Natural killer cell treated with Interleukin-12 subunit alpha and Interleukin-12 subunit beta and Interleukin-15 and Interleukin-18, amount 100 ng/mL, for 72 hours (primary cell): Measurements from ENCODE around the gene PLA2G4B. TPM values are rescaled to one million over a fixed set of nuclear protein-coding genes. Genes with fewer than 3 reads are reported as not detected.

ENCODE experiments used
- ATAC-seq, 2 donors: fragments of 150-1000 bp; cut with Tn5 transposase in 1 of 2; sonication (Bioruptor Pico), chemical (Tn5 transposase) in 1 of 2; 2 replicates each; pipeline ENCODE4 v1.10.0; 2021
- DNase-seq: peaks from one replicate; pipeline ENCODE4 v3.0.0; 2022; ENCODE audit warnings: low spot score
- H3K27ac Mint-ChIP-seq, 2 donors: 1 replicate in 1 of 2; 2 replicates in 1 of 2; pipeline ENCODE4 v1.8.0; 2022; ENCODE audit warnings: mixed read lengths in 2 of 2, mild to moderate bottlenecking in 1 of 2, moderate library complexity in 1 of 2
- H3K27me3 Mint-ChIP-seq, 2 donors: 1 replicate in 1 of 2; 2 replicates in 1 of 2; pipeline ENCODE4 v1.8.0; 2022; ENCODE audit warnings: mixed read lengths in 2 of 2
- H3K36me3 Mint-ChIP-seq: one replicate; pipeline ENCODE4 v1.8.0; 2022; ENCODE audit warnings: mixed read lengths
- H3K4me1 Mint-ChIP-seq, 2 donors: 1 replicate in 1 of 2; 2 replicates in 1 of 2; pipeline ENCODE4 v1.8.0; 2022; ENCODE audit warnings: low read depth in 2 of 2, mixed read lengths in 2 of 2, mild to moderate bottlenecking in 1 of 2
- H3K4me3 Mint-ChIP-seq: one replicate; pipeline ENCODE4 v1.8.0; 2022; ENCODE audit warnings: mixed read lengths
- H3K9me3 Mint-ChIP-seq: 2 replicates; pipeline ENCODE4 v1.8.0; 2022; ENCODE audit warnings: mixed read lengths
- total RNA-seq, 2 donors: library from RNA; stranded (reverse); gene quantifications; one replicate each; pipeline ENCODE4 v1.2.3, GENCODE V29; 2022

PLA2G4B gene
- total RNA-seq, 2 donors from 2014 or later: 4.7 to 13.4 TPM

GRCh38 chr15:41881086-41881485 is 42.4 kb downstream of the PLA2G4B start:
- ATAC-seq (no peak), DNase-seq (no peak)
- peaks cover 11 to 12% of the 10 kb centered on the region in 2 donors for H3K27me3 Mint-ChIP-seq
- peak overlapping the region in 1 of 2 donors; percentile 6 for H3K27ac Mint-ChIP-seq
- H3K4me1 Mint-ChIP-seq: peaks cover 6 to 10% of the 10 kb centered on the region in 2 donors
- no peaks in the 10 kb centered on the region for H3K36me3 Mint-ChIP-seq
- H3K9me3 Mint-ChIP-seq: no peaks in the 10 kb centered on the region
- H3K4me3 Mint-ChIP-seq: peak overlapping the region; percentile 52

GRCh38 chr15:41881550-41881919 is 42.9 kb downstream of the PLA2G4B start:
- Mint-ChIP-seq H3K4me1 (peaks cover 6 to 10% of the 10 kb centered on the region in 2 donors), H3K36me3 (no peaks in the 10 kb centered on the region), H3K27me3 (peaks cover 11 to 12% of the 10 kb centered on the region in 2 donors), H3K27ac (peak overlapping the region in 1 of 2 donors; percentile 6), H3K4me3 (peak overlapping the region; percentile 52), H3K9me3 (no peaks in the 10 kb centered on the region)
- DNase-seq (no peak), ATAC-seq (no peak)

- H3K27ac Mint-ChIP-seq: no peak overlapping the region
These were observed 43.5 kb downstream of the PLA2G4B start for GRCh38 chr15:41881920-41882688.

GRCh38 chr15:41882689-41883483 is 44.2 kb downstream of the PLA2G4B start:
- H3K4me3 Mint-ChIP-seq: no peak overlapping the region
- H3K27ac Mint-ChIP-seq: no peak overlapping the region
- H3K36me3 Mint-ChIP-seq: no peaks in the 10 kb centered on the region

More at GRCh38 chr15:41881920-41882688, 43.5 kb downstream of the PLA2G4B start:
- no peak overlapping the region for H3K4me3 Mint-ChIP-seq
- no peaks in the 10 kb centered on the region for H3K9me3 Mint-ChIP-seq
- no peak for DNase-seq
- no peaks in the 10 kb centered on the region for H3K36me3 Mint-ChIP-seq
- H3K27me3 Mint-ChIP-seq: peaks cover 11 to 12% of the 10 kb centered on the region in 2 donors
- peaks cover 6 to 10% of the 10 kb centered on the region in 2 donors for H3K4me1 Mint-ChIP-seq
- peak in 1 of 2 donors; percentile 11 for ATAC-seq

DNA sequence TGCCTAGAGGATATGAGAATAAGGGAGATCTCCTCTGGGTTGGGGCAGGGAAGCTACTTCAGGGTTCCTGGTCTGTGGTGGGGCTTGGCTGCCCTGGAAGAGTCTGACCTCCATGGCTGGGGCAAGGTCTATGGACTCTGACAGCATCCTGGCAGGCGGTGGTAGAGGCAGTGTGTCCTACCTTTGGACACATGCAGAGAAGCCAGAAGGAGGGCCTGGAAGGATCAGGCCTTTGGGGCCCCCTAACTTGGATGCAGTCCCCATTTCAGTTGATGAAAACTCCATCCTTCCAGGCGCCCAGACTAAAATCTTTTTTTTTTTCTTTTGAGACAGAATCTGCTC is 44.8 kb downstream of the PLA2G4B start:
- no peaks in the 10 kb centered on the region for H3K9me3 Mint-ChIP-seq
- no peaks in the 10 kb centered on the region for H3K36me3 Mint-ChIP-seq
- peaks cover 8 to 20% of the 10 kb centered on the region in 2 donors for H3K4me1 Mint-ChIP-seq
- H3K27ac Mint-ChIP-seq: no peak overlapping the region
- peaks cover 11 to 12% of the 10 kb centered on the region in 2 donors for H3K27me3 Mint-ChIP-seq
- DNase-seq (no peak), ATAC-seq (no peak)
- no peak overlapping the region for H3K4me3 Mint-ChIP-seq

More at GRCh38 chr15:41882689-41883483, 44.2 kb downstream of the PLA2G4B start:
- H3K9me3 Mint-ChIP-seq: no peaks in the 10 kb centered on the region
- DNase-seq (no peak), ATAC-seq (no peak)
- peaks cover 11 to 12% of the 10 kb centered on the region in 2 donors for H3K27me3 Mint-ChIP-seq
- peaks cover 6 to 15% of the 10 kb centered on the region in 2 donors for H3K4me1 Mint-ChIP-seq

GRCh38 chr15:41884458-41884857 is 45.8 kb downstream of the PLA2G4B start:
- ATAC-seq (no peak), DNase-seq (no peak)
- Mint-ChIP-seq H3K27me3 (peaks cover 11 to 12% of the 10 kb centered on the region in 2 donors), H3K27ac (no peak overlapping the region), H3K9me3 (no peaks in the 10 kb centered on the region), H3K4me3 (no peak overlapping the region), H3K4me1 (peaks cover 13 to 27% of the 10 kb centered on the region in 2 donors), H3K36me3 (no peaks in the 10 kb centered on the region)

DNA sequence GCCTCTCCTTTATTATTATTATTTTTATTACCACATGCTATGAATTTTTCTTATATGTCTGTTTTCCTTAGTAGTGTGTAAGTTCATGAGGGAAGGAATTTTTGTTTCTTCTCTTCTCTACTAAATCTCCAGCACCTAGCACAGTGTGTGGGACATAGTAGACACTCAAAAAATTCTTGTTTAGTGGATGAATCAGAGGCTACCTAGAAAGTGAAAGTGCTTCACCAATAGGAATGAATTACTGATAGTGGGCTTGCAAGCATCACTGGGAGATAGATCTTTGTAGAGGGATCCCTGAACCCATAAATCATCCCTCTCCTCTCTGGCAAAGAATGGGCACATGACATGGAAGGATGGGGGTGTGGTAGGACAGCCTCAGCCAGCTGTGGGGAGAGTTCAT is 46.7 kb downstream of the PLA2G4B start:
- H3K27ac Mint-ChIP-seq: no peak overlapping the region
- H3K36me3 Mint-ChIP-seq: no peaks in the 10 kb centered on the region
- DNase-seq (no peak), ATAC-seq (no peak)
- H3K4me1 Mint-ChIP-seq: peaks cover 13 to 27% of the 10 kb centered on the region in 2 donors
- H3K9me3 Mint-ChIP-seq: no peaks in the 10 kb centered on the region
- peaks cover 11 to 12% of the 10 kb centered on the region in 2 donors for H3K27me3 Mint-ChIP-seq
- no peak overlapping the region for H3K4me3 Mint-ChIP-seq

- Mint-ChIP-seq H3K27ac (no peak overlapping the region), H3K27me3 (peaks cover 7% of the 10 kb centered on the region in 2 donors), H3K4me1 (peaks cover 13 to 23% of the 10 kb centered on the region in 2 donors)
These were observed 47.2 kb downstream of the PLA2G4B start for GRCh38 chr15:41885841-41886240.

DNA sequence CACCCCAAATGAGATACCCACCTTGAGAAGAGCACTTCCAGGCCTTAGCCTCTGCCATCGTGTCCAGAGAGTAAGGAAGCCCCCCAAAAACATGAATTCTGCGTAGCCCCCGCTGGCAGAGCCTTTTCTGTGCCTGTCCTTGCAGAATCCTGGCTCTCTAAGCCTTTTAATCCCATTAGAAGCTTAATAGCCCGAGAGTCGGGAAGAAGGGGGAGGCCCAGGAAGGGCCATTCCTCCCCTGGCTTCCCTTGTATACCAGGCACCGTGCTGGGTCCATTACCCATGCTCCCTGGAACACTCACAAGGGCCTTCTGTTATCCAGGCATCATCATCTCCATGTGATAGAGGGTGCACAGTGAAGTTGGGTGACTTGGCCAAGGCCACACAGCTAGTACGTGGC is 48.1 kb downstream of the PLA2G4B start:
- no peaks in the 10 kb centered on the region for H3K9me3 Mint-ChIP-seq
- H3K36me3 Mint-ChIP-seq: no peaks in the 10 kb centered on the region
- peaks cover 7 to 16% of the 10 kb centered on the region in 2 donors for H3K4me1 Mint-ChIP-seq
- DNase-seq (no peak), ATAC-seq (no peak)
- no peak overlapping the region for H3K27ac Mint-ChIP-seq
- no peaks in the 10 kb centered on the region for H3K27me3 Mint-ChIP-seq
- H3K4me3 Mint-ChIP-seq: no peak overlapping the region

More at GRCh38 chr15:41885841-41886240, 47.2 kb downstream of the PLA2G4B start:
- Mint-ChIP-seq H3K36me3 (no peaks in the 10 kb centered on the region), H3K4me3 (no peak overlapping the region), H3K9me3 (no peaks in the 10 kb centered on the region)
- no peak for DNase-seq
- no peak for ATAC-seq

GRCh38 chr15:41887161-41887560 is 48.5 kb downstream of the PLA2G4B start:
- peaks cover 7 to 16% of the 10 kb centered on the region in 2 donors for H3K4me1 Mint-ChIP-seq
- ATAC-seq: no peak
- no peaks in the 10 kb centered on the region for H3K9me3 Mint-ChIP-seq
- no peak for DNase-seq
- H3K4me3 Mint-ChIP-seq: no peak overlapping the region
- no peak overlapping the region for H3K27ac Mint-ChIP-seq
- H3K36me3 Mint-ChIP-seq: no peaks in the 10 kb centered on the region
- no peaks in the 10 kb centered on the region for H3K27me3 Mint-ChIP-seq

- peaks cover 12 to 19% of the 10 kb centered on the region in 2 donors for H3K4me1 Mint-ChIP-seq
- H3K4me3 Mint-ChIP-seq: no peak overlapping the region
- H3K36me3 Mint-ChIP-seq: no peaks in the 10 kb centered on the region
- no peaks in the 10 kb centered on the region for H3K27me3 Mint-ChIP-seq
- H3K9me3 Mint-ChIP-seq: no peaks in the 10 kb centered on the region
- DNase-seq (no peak), ATAC-seq (no peak)
- H3K27ac Mint-ChIP-seq: no peak overlapping the region
These were observed 49.2 kb downstream of the PLA2G4B start for GRCh38 chr15:41887893-41888292.

DNA sequence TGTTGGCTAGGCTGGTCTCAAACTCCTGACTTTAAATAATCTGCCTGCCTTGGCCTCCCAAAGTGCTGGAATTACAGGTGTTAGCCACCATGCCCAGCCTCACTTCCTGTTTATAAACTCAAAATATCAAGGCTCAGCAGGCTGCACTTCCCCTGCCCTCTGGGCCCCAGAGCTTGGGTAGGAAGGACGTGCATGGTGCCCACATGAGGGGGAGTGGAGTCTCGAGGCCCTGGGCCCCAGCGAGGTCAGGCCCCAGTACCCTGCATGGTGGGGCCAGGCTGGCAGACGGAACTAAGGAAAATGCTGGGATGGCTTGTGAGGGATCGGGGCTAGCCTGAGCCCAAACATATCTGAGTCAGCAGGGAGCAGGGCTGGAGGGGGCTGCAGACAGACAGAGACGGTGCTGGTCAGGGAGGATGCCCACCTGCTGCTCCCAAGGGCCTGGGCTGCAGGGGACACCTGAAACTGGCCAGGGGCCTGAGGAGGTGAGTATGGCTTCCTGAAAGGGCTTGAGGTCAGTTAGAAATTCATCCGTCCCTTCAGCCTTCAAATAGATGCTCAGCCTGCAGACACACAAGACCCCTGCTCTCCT is 50.1 kb downstream of the PLA2G4B start:
- ATAC-seq: no peak

DNA sequence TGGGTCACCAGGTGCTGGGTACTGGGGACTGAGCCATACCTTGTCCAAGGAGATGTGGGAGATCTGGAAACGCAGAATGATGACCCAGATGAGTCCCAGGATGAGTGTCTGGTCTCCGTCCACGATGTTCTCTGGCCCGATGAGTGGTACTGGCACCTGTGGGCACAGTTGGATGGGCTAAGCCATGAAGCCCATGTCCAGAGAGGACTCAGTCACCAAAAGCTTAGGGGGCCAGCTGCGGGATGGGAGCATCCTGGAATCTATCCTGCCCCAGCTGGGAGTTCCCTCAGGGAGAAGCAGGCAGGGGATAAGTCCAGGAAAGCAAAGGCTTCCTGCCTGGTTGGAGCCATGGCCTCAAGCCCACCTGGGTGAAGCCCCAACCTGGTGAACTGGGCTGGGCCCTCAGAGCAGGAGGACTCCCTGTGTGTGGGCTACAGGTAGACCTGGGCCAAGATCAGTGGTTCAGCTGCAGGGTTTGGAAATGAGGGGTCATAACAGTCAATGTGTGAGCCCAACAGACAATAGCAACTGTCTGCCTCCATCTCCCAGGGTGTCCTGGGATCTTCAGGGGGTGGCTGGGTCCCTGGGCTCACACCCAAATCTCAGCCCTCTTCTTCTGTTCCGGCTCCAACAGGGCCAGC is 51.5 kb downstream of the PLA2G4B start:
- Mint-ChIP-seq H3K27me3 (no peaks in the 10 kb centered on the region), H3K4me3 (no peak overlapping the region), H3K27ac (no peak overlapping the region), H3K9me3 (no peaks in the 10 kb centered on the region), H3K4me1 (peaks cover 19 to 23% of the 10 kb centered on the region in 2 donors), H3K36me3 (no peaks in the 10 kb centered on the region)
- no peak for ATAC-seq
- DNase-seq: no peak

More for the DNA sequence above, 50.1 kb downstream of the PLA2G4B start:
- H3K36me3 Mint-ChIP-seq: no peaks in the 10 kb centered on the region
- H3K27ac Mint-ChIP-seq: peak overlapping the region; percentile 33 to 75
- DNase-seq: no peak
- peaks cover 12 to 19% of the 10 kb centered on the region in 2 donors for H3K4me1 Mint-ChIP-seq
- H3K27me3 Mint-ChIP-seq: no peaks in the 10 kb centered on the region
- H3K9me3 Mint-ChIP-seq: no peaks in the 10 kb centered on the region
- H3K4me3 Mint-ChIP-seq: no peak overlapping the region
